ENCODE results near the gene MT1H. TPM values are rescaled to one million over a fixed set of nuclear protein-coding genes. Genes with fewer than 3 reads are reported as not detected.

The MT1H gene
- total and polyA plus RNA-seq, 9 of the 15 experiments (the other 6 are each of a cell fraction or from before 2014, with no cell fraction given): 0.13 to 0.37 TPM; not detected in 7

- WGBS (ENCODE audit: insufficient coverage, low coverage, missing lambda C conversion rate): 7% methylated on average over 25 of the region's 46 CpGs
- H3K79me2 ChIP-seq (ENCODE audit: control insufficient read depth, insufficient read depth, low read length): no peaks in the 10 kb centered on the region
- in situ Hi-C loops (cut with MboI) (no loop called here), intact Hi-C loops (cut with micrococcal nuclease) (no loop called here)
- no peak within 1 kb of the TSS for H3K27ac ChIP-seq (ENCODE audit: extremely low read depth, low read depth, low read length)
- no peaks in the 10 kb centered on the region for H3K36me3 ChIP-seq (ENCODE audit: control insufficient read depth, insufficient read depth, low read length)
- BruUV-seq (replicated peaks): no TSS peak
- H3K27me3 ChIP-seq (ENCODE audit: control insufficient read depth in 2 of 2, insufficient read depth in 2 of 2, low read length in 2 of 2): peaks cover 31 to 73% of the 10 kb centered on the region in 2 experiments; a peak in 4 of 5 replicates
- no peak within 1 kb of the TSS; a peak in 1 of 4 replicates for H3K9ac ChIP-seq (ENCODE audit: insufficient read depth in 1 of 2, low read depth in 2 of 2, low read length in 2 of 2)
- no peaks in the 10 kb centered on the region for H3K9me3 ChIP-seq (replicated peaks; ENCODE audit: control insufficient read depth, insufficient read depth, low read depth, low read length)
- H2AFZ ChIP-seq (ENCODE audit: low read depth, low read length): peak within 1 kb of the TSS; percentile 51
- peak; percentile 60; the same call in 1 of the 2 replicates for TF ChIP-seq CEBPB (tag; IDR thresholded peaks at IDR 0.05)
- TF ChIP-seq TFAM (CRISPR knock-in tag; conservative IDR thresholded peaks at IDR 0.05): no peak
- H4K20me1 ChIP-seq (replicated peaks; ENCODE audit: control insufficient read depth, insufficient read depth, low read length): peaks cover 6% of the 10 kb centered on the region; the same call in 1 of the 2 replicates
- peaks cover 2% of the 10 kb centered on the region for H3K9me1 ChIP-seq (ENCODE audit: control insufficient read depth, insufficient read depth, low read length)
- ATAC-seq (peak; percentile 92), FAIRE-seq (peak; percentile 56), DNase-seq (ENCODE audit: extremely low read depth in 1 of 4, low spot score in 3 of 4) (peak; percentile 62 to 85 (median 74))
- H3K4me3 ChIP-seq: peak within 1 kb of the TSS; percentile 32
- peaks cover 0 to 7% of the 10 kb centered on the region in 2 experiments; a peak in 2 of 5 replicates for H3K4me1 ChIP-seq (replicated peaks in 1 of 2; ENCODE audit: control insufficient read depth in 2 of 2, insufficient read depth in 2 of 2, low read length in 2 of 2)
- H3K4me2 ChIP-seq (ENCODE audit: insufficient read depth, low read length): peak within 1 kb of the TSS; percentile 63
- POLR2A ChIA-PET: no interaction called here
- CTCF ChIA-PET (ENCODE audit: low intra/inter-chr PET ratio): no interaction called here
Measured at GRCh38 chr16:56657555-56658326, 11.9 kb upstream of the MT1H start, which contains the start of gene MT1F. MT1F (plus strand) TSS chr16:56657959; CDS start chr16:56658059, 100 bp downstream.

DNA sequence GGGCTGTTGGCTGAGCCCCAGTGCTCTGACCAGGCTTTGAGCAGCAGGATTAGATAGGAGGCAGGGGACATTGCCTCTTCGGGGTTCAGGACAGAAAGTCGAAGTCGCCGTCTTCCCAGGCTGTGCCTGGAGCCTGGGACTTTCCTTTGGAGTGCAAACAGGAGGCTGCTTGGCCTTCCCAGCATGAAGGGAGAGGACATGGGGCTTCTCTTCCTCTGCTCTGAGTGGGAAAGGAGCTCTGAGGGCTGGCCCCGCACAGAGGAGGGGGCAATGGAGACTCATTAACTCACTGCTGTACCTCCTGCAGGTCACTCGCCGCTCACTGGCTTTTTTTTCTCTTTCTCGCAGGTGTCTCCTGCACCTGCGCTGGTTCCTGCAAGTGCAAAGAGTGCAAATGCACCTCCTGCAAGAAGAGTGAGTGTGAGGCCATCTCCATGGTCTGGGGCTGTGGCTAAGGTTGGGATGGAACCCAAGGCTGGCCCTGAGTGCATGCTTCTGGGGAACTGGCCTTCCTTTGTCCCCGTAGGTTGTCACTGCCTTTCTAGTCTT, 11.2 kb upstream of the MT1H start:
- FAIRE-seq: no peak
- no peak for TF ChIP-seq ZNF277 (CRISPR knock-in tag; IDR thresholded peaks at IDR 0.05; ENCODE audit: borderline replicate concordance)
- no peak for TF ChIP-seq POLR2AphosphoS5 (IDR thresholded peaks at IDR 0.05; ENCODE audit: control insufficient read depth, insufficient read depth, low read depth, low read length)
- TF ChIP-seq HDAC3 (IDR thresholded peaks at IDR 0.05; ENCODE audit: borderline replicate concordance, partially characterized antibody): no peak
- TF ChIP-seq RBM17 (IDR thresholded peaks at IDR 0.05; ENCODE audit: borderline replicate concordance, low read depth, low read length): no peak
- no peak for TF ChIP-seq MNT (conservative IDR thresholded peaks at IDR 0.05)
- TF ChIP-seq ZNF696 (CRISPR knock-in tag; conservative IDR thresholded peaks at IDR 0.05): no peak

More for the DNA sequence above, 11.2 kb upstream of the MT1H start:
- 7% methylated on average over 10 of the region's 10 CpGs for WGBS (ENCODE audit: insufficient coverage, low coverage, missing lambda C conversion rate)
- Histone ChIP-seq H3K4me3 (no peak overlapping the region), H3K9me1 (ENCODE audit: control insufficient read depth, insufficient read depth, low read length) (peaks cover 2% of the 10 kb centered on the region), H3K27me3 (ENCODE audit: control insufficient read depth in 2 of 2, insufficient read depth in 2 of 2, low read length in 2 of 2) (peaks cover 30 to 70% of the 10 kb centered on the region in 2 experiments; a peak in 4 of 5 replicates), H3K9ac (ENCODE audit: insufficient read depth in 1 of 2, low read depth in 2 of 2, low read length in 2 of 2) (no peak overlapping the region), H3K79me2 (ENCODE audit: control insufficient read depth, insufficient read depth, low read length) (no peaks in the 10 kb centered on the region), H3K9me3 (replicated peaks; ENCODE audit: control insufficient read depth, insufficient read depth, low read depth, low read length) (no peaks in the 10 kb centered on the region), H3K36me3 (ENCODE audit: control insufficient read depth, insufficient read depth, low read length) (no peaks in the 10 kb centered on the region), H3K4me1 (replicated peaks in 1 of 2; ENCODE audit: control insufficient read depth in 2 of 2, insufficient read depth in 2 of 2, low read length in 2 of 2) (peaks cover 0 to 12% of the 10 kb centered on the region in 2 experiments; a peak in 2 of 5 replicates), H4K20me1 (replicated peaks; ENCODE audit: control insufficient read depth, insufficient read depth, low read length) (peaks cover 6% of the 10 kb centered on the region; the same call in 1 of the 2 replicates), H3K4me2 (ENCODE audit: insufficient read depth, low read length) (peak overlapping the region; percentile 63; the same call in 1 of the 2 replicates), H3K27ac (ENCODE audit: extremely low read depth, low read depth, low read length) (no peak overlapping the region), H2AFZ (ENCODE audit: low read depth, low read length) (peak overlapping the region; percentile 51; the same call in 1 of the 2 replicates)
- ChIA-PET POLR2A (no interaction called here), CTCF (ENCODE audit: low intra/inter-chr PET ratio) (no interaction called here)
- intact Hi-C loops (cut with micrococcal nuclease): no loop called here
- BruUV-seq (replicated peaks): no TSS peak
- ATAC-seq: no peak
- DNase-seq (ENCODE audit: extremely low read depth in 1 of 4, low spot score in 3 of 4): no peak
- in situ Hi-C loops (cut with MboI): no loop called here

Data from K562 (cell line).